B cell (primary cell): ENCODE measurements around the gene ARHGAP26. TPM values are rescaled to one million over a fixed set of nuclear protein-coding genes. Genes with fewer than 3 reads are reported as not detected.
"Not testable (repeated sequence)": the region's sequence is repeated elsewhere in the genome, so short reads cannot be mapped to it uniquely, and the experiment has no call there.

ENCODE experiments used
- ATAC-seq: fragments of 200-7000 bp; cut with Tn5 transposase; one replicate; pipeline ENCODE4 v1.10.0; 2021; ENCODE audit warnings: low read depth, mild to moderate bottlenecking, moderate number of reproducible peaks, moderate library complexity
- CTCF ChIA-PET: fragments of 350-600 bp; sonication (Branson Sonifier 250); formaldehyde crosslinking; loops from one replicate; lab custom pipeline; 2021; ENCODE audit warnings: antibody characterized with exemption, inconsistent platforms; lab: Charles Lee
- POLR2A ChIA-PET: fragments of 350-600 bp; sonication (Branson Sonifier 250); formaldehyde crosslinking; loops from one replicate; lab custom pipeline; 2021; ENCODE audit warnings: antibody characterized with exemption; lab: Charles Lee
- DNase-seq: peaks from one replicate; pipeline ENCODE4 v3.0.0; 2013
- H2AFZ ChIP-seq: 2 replicates; pipeline ENCODE4 v1.6.1; 2012; ENCODE audit warnings: mild to moderate bottlenecking, low read depth, low read length; ENCODE audit not compliant: insufficient read depth, poor library complexity, severe bottlenecking
- H3K27ac ChIP-seq, 2 donors: 1 replicate in 1 of 2; 2 replicates in 1 of 2; pipeline ENCODE4 v1.5.1; 2012 to 2013; ENCODE audit warnings: low read length in 2 of 2, mild to moderate bottlenecking in 2 of 2, moderate library complexity in 1 of 2
- H3K27me3 ChIP-seq, 4 experiments: fragments of 200-600 bp in 1 of 4; sonication (generic) in 1 of 4; replicated peaks in 1 of 4; 1 replicate in 2 of 4; 2 replicates in 2 of 4; pipeline versions ENCODE4 v1.6.1 to v1.7.0; 2013 to 2016; ENCODE audit warnings: low read length in 3 of 4, mild to moderate bottlenecking in 2 of 4, mixed read lengths in 1 of 4, moderate library complexity in 1 of 4; ENCODE audit not compliant: insufficient read depth in 4 of 4, control insufficient read depth in 3 of 4; ENCODE audit errors: control extremely low read depth in 1 of 4
- H3K36me3 ChIP-seq, 2 experiments: replicated peaks in 1 of 2; 1 replicate in 1 of 2; 2 replicates in 1 of 2; pipeline versions ENCODE4 v1.6.1 to v1.7.1; 2013; ENCODE audit warnings: low read length in 1 of 2; ENCODE audit not compliant: insufficient read depth in 2 of 2, control insufficient read depth in 1 of 2; ENCODE audit errors: control extremely low read depth in 1 of 2, extremely low read depth in 1 of 2
- H3K4me1 ChIP-seq, 2 donors: fragments of 200-600 bp in 1 of 2; sonication (generic) in 1 of 2; 1 replicate in 1 of 2; 2 replicates in 1 of 2; pipeline versions ENCODE4 v1.5.1 to v1.6.1; 2013 to 2017; ENCODE audit warnings: low read length in 2 of 2; ENCODE audit not compliant: control insufficient read depth in 2 of 2, insufficient read depth in 2 of 2
- H3K4me2 ChIP-seq: replicated peaks from 2 replicates; pipeline ENCODE3; 2012; ENCODE audit warnings: mild to moderate bottlenecking, low read depth, low read length; ENCODE audit not compliant: poor library complexity, severe bottlenecking
- H3K4me3 ChIP-seq, 5 experiments: fragments of 200-600 bp in 1 of 5; sonication (generic) in 1 of 5; 1 replicate in 3 of 5; 2 replicates in 2 of 5; pipeline versions ENCODE4 v1.5.1 to v1.7.0; 2011 to 2016; ENCODE audit warnings: low read length in 4 of 5, mild to moderate bottlenecking in 4 of 5, low read depth in 2 of 5, control low read depth in 1 of 5, moderate library complexity in 1 of 5; ENCODE audit not compliant: insufficient read depth in 1 of 5; ENCODE audit errors: control extremely low read depth in 1 of 5, extremely low read depth in 1 of 5
- H3K79me2 ChIP-seq: fragments of 200-600 bp; sonication (generic); one replicate; pipeline ENCODE4 v1.6.0; 2016; ENCODE audit warnings: low read length; ENCODE audit not compliant: control insufficient read depth, insufficient read depth
- H3K9ac ChIP-seq: fragments of 200-600 bp; sonication (generic); 2 replicates; pipeline ENCODE4 v1.6.1; 2017; ENCODE audit warnings: mild to moderate bottlenecking, low read length, moderate library complexity
- H3K9me3 ChIP-seq, 3 donors: one replicate each; pipeline versions ENCODE4 v1.6.1 to v1.7.1; 2013; ENCODE audit warnings: low read length in 2 of 3; ENCODE audit not compliant: control insufficient read depth in 2 of 3, insufficient read depth in 1 of 3; ENCODE audit errors: control extremely low read depth in 1 of 3
- H4K20me1 ChIP-seq: 2 replicates; pipeline ENCODE4 v1.6.0; 2012; ENCODE audit warnings: mild to moderate bottlenecking, low read length; ENCODE audit not compliant: insufficient read depth, control insufficient read depth, poor library complexity, severe bottlenecking
- H3K27ac Mint-ChIP-seq: one replicate; pipeline ENCODE4 v1.8.0; 2021; ENCODE audit warnings: mixed read lengths
- H3K27me3 Mint-ChIP-seq: one replicate; pipeline ENCODE4 v1.8.0; 2021; ENCODE audit warnings: mixed read lengths
- H3K4me1 Mint-ChIP-seq: one replicate; pipeline ENCODE4 v1.8.0; 2021; ENCODE audit warnings: mixed read lengths
- H3K4me3 Mint-ChIP-seq: one replicate; pipeline ENCODE4 v1.8.0; 2021; ENCODE audit warnings: mixed read lengths
- H3K9me3 Mint-ChIP-seq: one replicate; pipeline ENCODE4 v1.8.0; 2022; ENCODE audit warnings: mixed read lengths; ENCODE audit not compliant: insufficient read depth
- CTCF ChIP-seq: fragments of 200-600 bp; IDR thresholded peaks from one replicate; pipeline ENCODE4 v1.8.0; 2022; ENCODE audit warnings: antibody characterized with exemption, mild to moderate bottlenecking
- EZH2 ChIP-seq: IDR thresholded peaks from 2 replicates; pipeline ENCODE4 v1.6.1; 2012; ENCODE audit warnings: borderline replicate concordance, low read depth, mild to moderate bottlenecking, moderate library complexity, low read length; ENCODE audit not compliant: insufficient read depth, poor library complexity, severe bottlenecking
- WGBS: methylation state at CpG from one replicate; pipeline ENCODE4 v1.1.5; 2013; ENCODE audit warnings: missing lambda C conversion rate; ENCODE audit not compliant: insufficient coverage; 5-methylcytosine and 5-hydroxymethylcytosine counted together
- intact Hi-C: fragments of 100-400 bp; cut with micrococcal nuclease; formaldehyde crosslinking; loops from one replicate; pipeline ENCODE4 v1.10.0; 2022
- polyA plus RNA-seq: library from polyadenylated mRNA; depleted of rRNA; stranded (reverse); fragments of >200 nt; gene quantifications from 2 replicates; pipeline ENCODE4 v1.2.3, GENCODE V29; 2012
- total RNA-seq, 2 donors: library from RNA; stranded (reverse); fragments of 120-200 nt in 1 of 2; gene quantifications; 1 replicate in 1 of 2; 2 replicates in 1 of 2; pipeline versions ENCODE4 v1.2.3 to v1.2.4, GENCODE V29; 2013 to 2022

The ARHGAP26 gene
- total and polyA plus RNA-seq, 2 donors (not counting 1 experiment from before 2014, with no cell fraction given): 1.8 to 22.5 TPM

DNA sequence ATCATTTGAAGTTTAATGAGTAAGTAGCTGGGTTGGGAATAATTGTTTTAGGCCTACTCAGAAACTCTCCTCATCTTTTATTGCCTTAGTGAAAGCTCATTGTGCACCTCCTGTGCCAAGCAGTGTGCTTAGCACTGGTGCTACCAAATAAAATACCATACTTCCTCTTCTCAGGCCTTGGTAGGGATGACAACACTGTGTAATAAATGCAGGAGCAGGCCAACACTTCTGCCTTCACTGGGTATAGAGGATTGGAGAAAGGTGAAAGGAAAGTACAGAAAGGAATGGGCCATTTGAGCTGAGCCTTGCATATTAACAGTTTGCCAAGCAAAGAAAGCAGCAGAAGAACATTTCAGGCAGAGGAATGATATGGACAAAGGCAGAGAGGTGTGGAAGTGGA lies 347.6 kb downstream of the ARHGAP26 start:
- Mint-ChIP-seq H3K4me1 (peaks cover 32% of the 10 kb centered on the region), H3K9me3 (no peaks in the 10 kb centered on the region), H3K27me3 (no peaks in the 10 kb centered on the region), H3K27ac (peak overlapping the region; percentile 23), H3K4me3 (no peak overlapping the region)
- Histone ChIP-seq H3K4me3 (no peak overlapping the region), H3K79me2 (no peaks in the 10 kb centered on the region), H4K20me1 (no peaks in the 10 kb centered on the region), H3K9ac (no peak overlapping the region), H3K4me2 (no peak overlapping the region), H3K27ac (no peak overlapping the region), H2AFZ (no peak overlapping the region), H3K36me3 (no peaks in the 10 kb centered on the region), H3K4me1 (peaks cover 14 to 23% of the 10 kb centered on the region in 2 donors), H3K9me3 (no peaks in the 10 kb centered on the region), H3K27me3 (no peaks in the 10 kb centered on the region)
- no peak for TF ChIP-seq EZH2
- TF ChIP-seq CTCF: no peak
- intact Hi-C loops: no loop called here
- ATAC-seq (no peak), DNase-seq (no peak)
- ChIA-PET CTCF (interaction anchor here (1.0 to 1.8 kb wide), 3 partner anchors 12 to 115 kb away, joined by 3 to 4 read pairs (median 3); no protein-coding TSS in a partner anchor), POLR2A (no interaction called here)

- Histone ChIP-seq H3K36me3 (no peaks in the 10 kb centered on the region), H3K9ac (no peak overlapping the region), H3K4me3 (no peak overlapping the region), H4K20me1 (no peaks in the 10 kb centered on the region), H3K9me3 (no peaks in the 10 kb centered on the region), H3K27ac (no peak overlapping the region), H2AFZ (no peak overlapping the region), H3K79me2 (no peaks in the 10 kb centered on the region), H3K4me1 (peaks cover 12 to 21% of the 10 kb centered on the region in 2 donors), H3K4me2 (no peak overlapping the region), H3K27me3 (no peaks in the 10 kb centered on the region)
- H3K4me3 Mint-ChIP-seq: no peak overlapping the region
- intact Hi-C loops: no loop called here
- H3K4me1 Mint-ChIP-seq: peaks cover 30% of the 10 kb centered on the region
- POLR2A ChIA-PET: no interaction called here
- WGBS: 91% methylated on average over 3 of the region's 3 CpGs
- TF ChIP-seq EZH2: no peak
- no peak for TF ChIP-seq CTCF
- no peaks in the 10 kb centered on the region for H3K27me3 Mint-ChIP-seq
- ATAC-seq: peak; percentile 62
- H3K9me3 Mint-ChIP-seq: no peaks in the 10 kb centered on the region
- H3K27ac Mint-ChIP-seq: peak overlapping the region; percentile 23
- CTCF ChIA-PET: interaction anchor here (1.0 to 1.5 kb wide), 2 partner anchors 12 to 13 kb away, joined by 3 read pairs; no protein-coding TSS in a partner anchor
- peak; percentile 19 for DNase-seq
Observed at GRCh38 chr5:143118222-143118621, 348.0 kb downstream of the ARHGAP26 start.

GRCh38 chr5:143118818-143119217 lies 348.6 kb downstream of the ARHGAP26 start:
- H3K9me3 ChIP-seq, H3K36me3 ChIP-seq, H3K4me3 ChIP-seq, ATAC-seq, H3K9me3 Mint-ChIP-seq, H3K79me2 ChIP-seq, H3K27ac ChIP-seq, H3K27ac Mint-ChIP-seq, H3K9ac ChIP-seq, H3K27me3 Mint-ChIP-seq, H2AFZ ChIP-seq, POLR2A ChIA-PET, H3K27me3 ChIP-seq, H3K4me2 ChIP-seq, DNase-seq, H3K4me3 Mint-ChIP-seq, intact Hi-C loops, H4K20me1 ChIP-seq: not testable (repeated sequence)
- WGBS: no CpG with 5 or more reads among the region's 3 CpGs
- H3K4me1 ChIP-seq: peaks cover 6 to 15% of the 10 kb centered on the region in 2 donors
- peaks cover 24% of the 10 kb centered on the region for H3K4me1 Mint-ChIP-seq
- CTCF ChIA-PET: interaction anchor here (1.5 kb wide), 1 partner anchor 14 kb away, joined by 3 read pairs; no protein-coding TSS in a partner anchor
